ENCODE results near the gene PTPRT. TPM values are rescaled to one million over a fixed set of nuclear protein-coding genes. Genes with fewer than 3 reads are reported as not detected.

PTPRT gene
- total and polyA plus RNA-seq, 2 experiments from 2014 or later: not detected

GRCh38 chr20:42204109-42204660, 985.5 kb downstream of the PTPRT start (continued):
- TF ChIP-seq CTCF (conservative IDR thresholded peaks at IDR 0.05; ENCODE audit: low read depth in 2 of 2) (no peak), EZH2 (IDR thresholded peaks at IDR 0.05; ENCODE audit: low read depth, unreplicated experiment) (no peak), NANOG (IDR thresholded peaks at IDR 0.05; ENCODE audit: borderline replicate concordance) (no peak), CREB1 (CRISPR knock-in tag; IDR thresholded peaks at IDR 0.05; ENCODE audit: low read depth) (no peak)

DNA sequence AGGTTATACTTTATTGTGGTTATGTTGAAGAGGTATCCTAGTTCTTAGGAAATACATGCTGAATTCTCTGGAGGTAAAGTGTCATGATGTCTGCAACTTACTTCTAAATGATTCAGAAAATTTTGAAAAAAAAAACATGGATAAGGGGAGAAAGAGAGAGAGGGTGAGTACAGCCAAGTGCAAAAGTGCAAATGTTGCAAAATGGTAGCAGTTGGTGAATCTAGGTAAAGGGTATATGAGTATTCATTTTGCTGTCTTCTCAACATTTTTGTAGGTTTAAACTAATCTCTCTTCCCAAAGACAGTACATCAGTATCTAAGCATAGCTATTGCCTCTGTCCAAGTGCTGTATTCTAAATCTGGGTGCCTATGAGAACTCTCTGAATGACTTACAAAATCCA, 992.1 kb downstream of the PTPRT start:
- H2AFZ ChIP-seq: no peak overlapping the region
- no peaks in the 10 kb centered on the region for H3K4me1 Mint-ChIP-seq
- H3K9me3 Mint-ChIP-seq: peaks cover 95% of the 10 kb centered on the region
- H3K9me2 ChIP-seq (ENCODE audit: insufficient read depth): no peaks in the 10 kb centered on the region
- H3K27ac ChIP-seq (ENCODE audit: low read depth): no peak overlapping the region
- DNase-seq (ENCODE audit: low spot score): no peak
- no peaks in the 10 kb centered on the region for H4K20me1 ChIP-seq (replicated peaks; ENCODE audit: insufficient read depth)
- peaks cover 5% of the 10 kb centered on the region for H3K27me3 Mint-ChIP-seq (ENCODE audit: insufficient read depth, low read depth, poor library complexity)
- H3K79me2 ChIP-seq (replicated peaks; ENCODE audit: insufficient read depth): no peaks in the 10 kb centered on the region
- peaks cover 21% of the 10 kb centered on the region for H3K36me3 Mint-ChIP-seq (ENCODE audit: low read depth)
- TF ChIP-seq JUNB (IDR thresholded peaks at IDR 0.05; ENCODE audit: unreplicated experiment) (no peak), ZNF462 (CRISPR knock-in tag; IDR thresholded peaks at IDR 0.05) (no peak), CREB1 (CRISPR knock-in tag; IDR thresholded peaks at IDR 0.05; ENCODE audit: low read depth) (no peak), EZH2phosphoT487 (IDR thresholded peaks at IDR 0.05; ENCODE audit: unreplicated experiment) (no peak), ZNF114 (CRISPR knock-in tag; IDR thresholded peaks at IDR 0.05) (no peak), NANOG (IDR thresholded peaks at IDR 0.05; ENCODE audit: borderline replicate concordance) (no peak), ZNF331 (CRISPR knock-in tag; IDR thresholded peaks at IDR 0.05; ENCODE audit: low read depth) (no peak), POLR2AphosphoS5 (IDR thresholded peaks at IDR 0.05; ENCODE audit: low read depth) (no peak), EZH2 (IDR thresholded peaks at IDR 0.05; ENCODE audit: low read depth, unreplicated experiment) (no peak), STAT1 (IDR thresholded peaks at IDR 0.05; ENCODE audit: unreplicated experiment) (no peak)
- TF ChIP-seq, protein P1, sequence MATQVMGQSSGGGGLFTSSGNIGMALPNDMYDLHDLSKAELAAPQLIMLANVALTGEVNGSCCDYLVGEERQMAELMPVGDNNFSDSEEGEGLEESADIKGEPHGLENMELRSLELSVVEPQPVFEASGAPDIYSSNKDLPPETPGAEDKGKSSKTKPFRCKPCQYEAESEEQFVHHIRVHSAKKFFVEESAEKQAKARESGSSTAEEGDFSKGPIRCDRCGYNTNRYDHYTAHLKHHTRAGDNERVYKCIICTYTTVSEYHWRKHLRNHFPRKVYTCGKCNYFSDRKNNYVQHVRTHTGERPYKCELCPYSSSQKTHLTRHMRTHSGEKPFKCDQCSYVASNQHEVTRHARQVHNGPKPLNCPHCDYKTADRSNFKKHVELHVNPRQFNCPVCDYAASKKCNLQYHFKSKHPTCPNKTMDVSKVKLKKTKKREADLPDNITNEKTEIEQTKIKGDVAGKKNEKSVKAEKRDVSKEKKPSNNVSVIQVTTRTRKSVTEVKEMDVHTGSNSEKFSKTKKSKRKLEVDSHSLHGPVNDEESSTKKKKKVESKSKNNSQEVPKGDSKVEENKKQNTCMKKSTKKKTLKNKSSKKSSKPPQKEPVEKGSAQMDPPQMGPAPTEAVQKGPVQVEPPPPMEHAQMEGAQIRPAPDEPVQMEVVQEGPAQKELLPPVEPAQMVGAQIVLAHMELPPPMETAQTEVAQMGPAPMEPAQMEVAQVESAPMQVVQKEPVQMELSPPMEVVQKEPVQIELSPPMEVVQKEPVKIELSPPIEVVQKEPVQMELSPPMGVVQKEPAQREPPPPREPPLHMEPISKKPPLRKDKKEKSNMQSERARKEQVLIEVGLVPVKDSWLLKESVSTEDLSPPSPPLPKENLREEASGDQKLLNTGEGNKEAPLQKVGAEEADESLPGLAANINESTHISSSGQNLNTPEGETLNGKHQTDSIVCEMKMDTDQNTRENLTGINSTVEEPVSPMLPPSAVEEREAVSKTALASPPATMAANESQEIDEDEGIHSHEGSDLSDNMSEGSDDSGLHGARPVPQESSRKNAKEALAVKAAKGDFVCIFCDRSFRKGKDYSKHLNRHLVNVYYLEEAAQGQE (IDR thresholded peaks at IDR 0.05; ENCODE audit: unreplicated experiment): no peak
- no peak for ATAC-seq
- H3K4me3 Mint-ChIP-seq: no peak overlapping the region
- H3K4me2 ChIP-seq: no peak overlapping the region
- H3K27ac Mint-ChIP-seq: no peak overlapping the region
- no peaks in the 10 kb centered on the region for H3F3A ChIP-seq (replicated peaks; ENCODE audit: low read depth)
- H3K36me3 ChIP-seq (ENCODE audit: insufficient read depth): peaks cover 32% of the 10 kb centered on the region
- H3K4me1 ChIP-seq (ENCODE audit: insufficient read depth): no peaks in the 10 kb centered on the region
- H3K27me3 ChIP-seq (ENCODE audit: insufficient read depth): no peaks in the 10 kb centered on the region
- H3K4me3 ChIP-seq: no peak overlapping the region
